HG03432 (cell line): ENCODE results near the gene EPB41L1.
"Not testable (repeated sequence)": the region's sequence is repeated elsewhere in the genome, so short reads cannot be mapped to it uniquely, and the experiment has no call there.

Experiments
- ATAC-seq: cut with Tn5 transposase; IDR thresholded peaks from one replicate; pipeline ENCODE4 v1.9.1; 2021; ENCODE audit warnings: mild to moderate bottlenecking, moderate library complexity; ENCODE audit not compliant: unreplicated experiment

EPB41L1 gene

GRCh38 chr20:36125097-36125496, 29.4 kb upstream of the EPB41L1 start:
- ATAC-seq: no peak

- ATAC-seq: no peak
Measured at GRCh38 chr20:36126836-36127527, 27.6 kb upstream of the EPB41L1 start.

GRCh38 chr20:36128463-36129159, 25.9 kb upstream of the EPB41L1 start:
- no peak for ATAC-seq

GRCh38 chr20:36129160-36129543, 25.4 kb upstream of the EPB41L1 start:
- ATAC-seq: no peak

GRCh38 chr20:36130390-36130789, 24.1 kb upstream of the EPB41L1 start:
- ATAC-seq: no peak

GRCh38 chr20:36132802-36133211, 21.7 kb upstream of the EPB41L1 start:
- no peak for ATAC-seq

- no peak for ATAC-seq
Measured at GRCh38 chr20:36133821-36134220, 20.7 kb upstream of the EPB41L1 start.

- no peak for ATAC-seq
Measured at GRCh38 chr20:36135159-36135558, 19.4 kb upstream of the EPB41L1 start.

- ATAC-seq: no peak
Measured at GRCh38 chr20:36135821-36136220, 18.7 kb upstream of the EPB41L1 start.

- not testable (repeated sequence) for ATAC-seq
Measured at GRCh38 chr20:36137313-36137712, 17.2 kb upstream of the EPB41L1 start.

GRCh38 chr20:36141310-36141709, 13.2 kb upstream of the EPB41L1 start:
- no peak for ATAC-seq

GRCh38 chr20:36144336-36144735, 10.2 kb upstream of the EPB41L1 start:
- ATAC-seq: no peak

- ATAC-seq: no peak
Measured at GRCh38 chr20:36145877-36146707, 8.4 kb upstream of the EPB41L1 start.

- ATAC-seq: no peak
Measured at GRCh38 chr20:36147690-36148089, 6.8 kb upstream of the EPB41L1 start.

GRCh38 chr20:36148439-36148838, 6.1 kb upstream of the EPB41L1 start:
- no peak for ATAC-seq

GRCh38 chr20:36149012-36149411, 5.5 kb upstream of the EPB41L1 start:
- ATAC-seq: no peak

- ATAC-seq: no peak
Measured at GRCh38 chr20:36149469-36149868, 5.1 kb upstream of the EPB41L1 start.

- no peak for ATAC-seq
Measured at GRCh38 chr20:36150489-36150846, 4.1 kb upstream of the EPB41L1 start.

GRCh38 chr20:36150847-36151539, 3.5 kb upstream of the EPB41L1 start:
- no peak for ATAC-seq

- no peak for ATAC-seq
Measured at GRCh38 chr20:36152261-36152660, 2.3 kb upstream of the EPB41L1 start.

- no peak for ATAC-seq
Measured at GRCh38 chr20:36153204-36153603, 1.3 kb upstream of the EPB41L1 start.
